Head of caudate nucleus (tissue), 42 donors: Measurements from ENCODE around the gene ADH5.
"Not testable (repeated sequence)": the region's sequence is repeated elsewhere in the genome, so short reads cannot be mapped to it uniquely, and the experiment has no call there.

Experiments used
- DNase-seq, 42 donors: peaks; one replicate each; pipeline versions ENCODE4 v3.0.0 to v3.0.0-alpha.2; 2020 to 2021; ENCODE audit warnings: mixed read lengths in 7 of 42
- intact Hi-C: fragments of 100-400 bp; cut with DNase I; formaldehyde crosslinking; loops from one replicate; pipeline ENCODE4 v1.15.0; 2022

Gene ADH5

GRCh38 chr4:99054428-99054994 lies 34.1 kb downstream of the ADH5 start:
- intact Hi-C loops, result loop anchor here (5.0 to 10.0 kb wide), 2 partner anchors 57 to 130 kb away; partner anchors contain the start of genes EIF4E and METAP1

GRCh38 chr4:99052902-99053301 lies 35.7 kb downstream of the ADH5 start:
- no peak for DNase-seq
- intact Hi-C loops, result loop anchor here (5.0 to 10.0 kb wide), 2 partner anchors 56 to 128 kb away; partner anchors contain the start of genes EIF4E and METAP1

More at GRCh38 chr4:99054428-99054994, 34.1 kb downstream of the ADH5 start:
- DNase-seq, result no peak

- intact Hi-C loops, result no loop called here
- DNase-seq, result no peak
These were observed 40.9 kb downstream of the ADH5 start for GRCh38 chr4:99047710-99048109.

- DNase-seq, result no peak
- intact Hi-C loops, result no loop called here
These were observed 45.2 kb downstream of the ADH5 start for GRCh38 chr4:99043346-99043745.

- DNase-seq, result no peak
- intact Hi-C loops, result no loop called here
These were observed 50.4 kb downstream of the ADH5 start for GRCh38 chr4:99038213-99038612.

- no peak for DNase-seq
- intact Hi-C loops, result no loop called here
These were observed 54.6 kb downstream of the ADH5 start for GRCh38 chr4:99033956-99034355.

GRCh38 chr4:99029852-99030251 lies 58.7 kb downstream of the ADH5 start:
- intact Hi-C loops, result no loop called here
- no peak for DNase-seq

- DNase-seq, result no peak
- intact Hi-C loops, result no loop called here
These were observed 59.4 kb downstream of the ADH5 start for GRCh38 chr4:99029018-99029735.

GRCh38 chr4:99028187-99028586 lies 60.4 kb downstream of the ADH5 start:
- DNase-seq, result no peak
- intact Hi-C loops, result no loop called here

- no peak for DNase-seq
- intact Hi-C loops, result no loop called here
These were observed 61.3 kb downstream of the ADH5 start for GRCh38 chr4:99027304-99027703.

GRCh38 chr4:99025506-99025905 lies 63.1 kb downstream of the ADH5 start:
- intact Hi-C loops, result no loop called here

GRCh38 chr4:99024481-99025275 lies 63.9 kb downstream of the ADH5 start:
- intact Hi-C loops, result no loop called here
- no peak for DNase-seq

More at GRCh38 chr4:99025506-99025905, 63.1 kb downstream of the ADH5 start:
- DNase-seq, result no peak

GRCh38 chr4:99023800-99024251 lies 64.8 kb downstream of the ADH5 start:
- DNase-seq, intact Hi-C loops: not testable (repeated sequence)

- intact Hi-C loops, result no loop called here
- no peak for DNase-seq
These were observed 66.0 kb downstream of the ADH5 start for GRCh38 chr4:99022566-99022965.

GRCh38 chr4:99021386-99021785 lies 67.2 kb downstream of the ADH5 start:
- intact Hi-C loops, result no loop called here

More at GRCh38 chr4:99021386-99021785, 67.2 kb downstream of the ADH5 start:
- no peak for DNase-seq
